ENCODE data around the gene CDCA8. TPM values are rescaled to one million over a fixed set of nuclear protein-coding genes. Genes with fewer than 3 reads are reported as not detected.

Gene CDCA8
- polyA plus RNA-seq, 1 experiment, result 28.2 TPM

DNA sequence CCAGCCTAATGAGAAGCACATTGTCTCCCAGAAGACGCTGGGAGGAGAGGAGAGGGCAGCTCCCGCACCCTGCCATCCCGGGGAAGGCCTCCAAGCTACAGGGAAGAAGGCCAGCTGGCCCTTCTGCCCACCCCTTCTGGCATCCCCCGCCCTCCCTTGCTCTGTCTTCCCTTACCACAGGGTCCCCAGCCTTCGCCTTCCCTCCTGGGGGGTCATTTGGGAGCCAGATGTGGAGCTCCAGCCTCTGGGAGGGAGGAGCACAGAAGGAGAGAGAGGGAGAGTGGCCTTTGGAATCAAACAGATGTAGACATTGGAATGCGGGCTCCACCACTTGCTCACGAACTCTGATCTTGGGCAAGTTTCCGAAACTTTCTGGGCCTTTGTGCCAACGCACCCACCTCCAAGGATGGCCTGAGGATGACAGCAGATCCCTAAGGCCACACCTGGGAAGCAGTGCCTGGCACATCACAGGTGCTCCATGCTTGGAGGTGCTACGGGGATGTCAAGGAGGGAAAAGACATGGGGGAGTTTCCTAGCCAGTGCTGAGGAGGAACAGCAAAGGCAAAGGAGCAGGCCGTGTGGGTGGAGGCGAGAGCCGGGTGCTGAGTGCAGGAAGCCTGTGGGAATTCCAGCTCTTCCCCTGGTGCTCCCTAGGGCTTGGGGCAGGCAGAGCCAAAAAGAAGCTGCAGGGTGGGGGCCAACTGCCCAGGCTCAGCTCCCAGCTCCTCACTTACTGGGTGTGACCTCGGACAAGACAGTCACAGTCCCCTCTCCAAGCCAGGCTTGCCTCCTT lies 34.5 kb upstream of the CDCA8 start:
- TF ChIP-seq, protein P1, sequence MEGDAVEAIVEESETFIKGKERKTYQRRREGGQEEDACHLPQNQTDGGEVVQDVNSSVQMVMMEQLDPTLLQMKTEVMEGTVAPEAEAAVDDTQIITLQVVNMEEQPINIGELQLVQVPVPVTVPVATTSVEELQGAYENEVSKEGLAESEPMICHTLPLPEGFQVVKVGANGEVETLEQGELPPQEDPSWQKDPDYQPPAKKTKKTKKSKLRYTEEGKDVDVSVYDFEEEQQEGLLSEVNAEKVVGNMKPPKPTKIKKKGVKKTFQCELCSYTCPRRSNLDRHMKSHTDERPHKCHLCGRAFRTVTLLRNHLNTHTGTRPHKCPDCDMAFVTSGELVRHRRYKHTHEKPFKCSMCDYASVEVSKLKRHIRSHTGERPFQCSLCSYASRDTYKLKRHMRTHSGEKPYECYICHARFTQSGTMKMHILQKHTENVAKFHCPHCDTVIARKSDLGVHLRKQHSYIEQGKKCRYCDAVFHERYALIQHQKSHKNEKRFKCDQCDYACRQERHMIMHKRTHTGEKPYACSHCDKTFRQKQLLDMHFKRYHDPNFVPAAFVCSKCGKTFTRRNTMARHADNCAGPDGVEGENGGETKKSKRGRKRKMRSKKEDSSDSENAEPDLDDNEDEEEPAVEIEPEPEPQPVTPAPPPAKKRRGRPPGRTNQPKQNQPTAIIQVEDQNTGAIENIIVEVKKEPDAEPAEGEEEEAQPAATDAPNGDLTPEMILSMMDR (IDR thresholded peaks at IDR 0.05; ENCODE audit: insufficient read depth, low read depth, low read length), result no peak
- POLR2A ChIA-PET, result no interaction called here
- H3K4me3 ChIP-seq (ENCODE audit: low read depth, low read length), result no peak overlapping the region
- no peak for DNase-seq (ENCODE audit: low read depth)
- H3K36me3 ChIP-seq (ENCODE audit: control insufficient read depth, insufficient read depth, low read length), result no peaks in the 10 kb centered on the region
- CTCF ChIA-PET, result no interaction called here
- H3K27me3 ChIP-seq (ENCODE audit: control insufficient read depth, insufficient read depth, low read length), result peaks cover 11% of the 10 kb centered on the region

DNA sequence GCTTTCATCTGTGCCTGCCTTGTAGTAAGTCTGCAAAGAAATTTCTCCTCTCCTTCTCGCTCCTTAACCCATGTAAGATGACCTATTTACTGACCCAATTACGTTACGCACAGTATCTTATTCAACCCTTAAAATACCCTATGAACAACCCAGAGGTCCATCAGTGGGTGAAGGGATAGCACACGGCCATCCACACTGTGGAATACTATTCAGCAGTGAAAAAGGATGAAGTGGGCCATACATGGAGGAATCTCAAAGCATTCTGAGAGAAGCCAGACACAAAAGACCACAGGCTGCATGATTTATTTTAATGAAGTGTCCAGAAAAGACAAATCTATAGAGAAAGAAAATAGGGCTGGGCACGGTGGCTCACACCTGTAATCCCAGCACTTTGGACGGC lies 33.8 kb upstream of the CDCA8 start:
- no peak overlapping the region for H3K4me3 ChIP-seq (ENCODE audit: low read depth, low read length)
- H3K36me3 ChIP-seq (ENCODE audit: control insufficient read depth, insufficient read depth, low read length), result no peaks in the 10 kb centered on the region
- no peak for DNase-seq (ENCODE audit: low read depth)
- H3K27me3 ChIP-seq (ENCODE audit: control insufficient read depth, insufficient read depth, low read length), result peaks cover 11% of the 10 kb centered on the region
- POLR2A ChIA-PET, result no interaction called here
- CTCF ChIA-PET, result no interaction called here
- TF ChIP-seq, protein P1 (IDR thresholded peaks at IDR 0.05; ENCODE audit: insufficient read depth, low read depth, low read length), result no peak

DNA sequence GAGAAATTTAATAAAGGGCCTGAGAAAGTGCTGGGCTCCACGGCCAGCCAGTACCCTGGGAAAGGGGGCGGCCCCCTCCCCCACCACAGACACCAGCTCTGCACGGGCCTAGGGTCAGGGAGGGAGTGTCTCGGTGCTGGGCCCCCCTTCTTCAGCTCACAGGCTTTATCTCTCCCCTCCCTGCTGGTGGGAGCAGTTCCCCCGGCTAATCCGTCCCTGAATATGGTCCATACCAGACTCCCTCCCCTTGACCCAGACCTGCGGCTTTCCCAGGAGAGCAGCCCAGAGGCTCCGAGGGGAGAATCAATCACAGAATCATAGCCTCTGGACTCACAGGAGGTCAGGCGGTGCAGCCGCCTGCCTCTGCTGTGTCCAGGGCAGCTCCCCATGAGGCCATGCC lies 31.7 kb upstream of the CDCA8 start:
- Histone ChIP-seq H3K36me3 (ENCODE audit: control insufficient read depth, insufficient read depth, low read length) (no peaks in the 10 kb centered on the region), H3K27me3 (ENCODE audit: control insufficient read depth, insufficient read depth, low read length) (peaks cover 11% of the 10 kb centered on the region), H3K4me3 (ENCODE audit: low read depth, low read length) (no peak overlapping the region)
- TF ChIP-seq, protein P1 (IDR thresholded peaks at IDR 0.05; ENCODE audit: insufficient read depth, low read depth, low read length), result no peak
- ChIA-PET POLR2A (no interaction called here), CTCF (interaction anchor here (1.0 kb wide), 1 partner anchor 21 kb away, joined by 3 read pairs; no protein-coding TSS in a partner anchor)
- no peak for DNase-seq (ENCODE audit: low read depth)

DNA sequence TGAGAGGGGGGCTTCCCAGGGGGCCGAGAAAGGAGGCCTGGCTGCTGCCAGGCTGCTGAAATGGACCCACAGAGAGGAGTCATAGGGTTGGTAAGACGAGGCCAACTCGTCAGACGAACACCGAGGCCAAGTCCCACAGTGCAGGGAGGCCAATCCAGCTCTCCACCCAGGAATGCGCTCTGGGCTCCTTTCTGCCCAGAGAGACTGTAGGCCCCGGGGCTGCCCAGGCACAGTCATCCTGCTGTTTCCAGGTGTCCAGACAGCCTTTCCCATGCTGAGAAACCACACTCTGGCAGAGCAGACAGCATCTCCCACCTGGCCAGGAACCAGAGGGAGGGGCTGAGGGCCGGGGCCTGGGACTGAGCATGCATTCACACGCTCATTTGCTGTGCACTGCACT lies 30.9 kb upstream of the CDCA8 start:
- peaks cover 15% of the 10 kb centered on the region for H3K27me3 ChIP-seq (ENCODE audit: control insufficient read depth, insufficient read depth, low read length)
- DNase-seq (ENCODE audit: low read depth), result no peak
- no peak overlapping the region for H3K4me3 ChIP-seq (ENCODE audit: low read depth, low read length)
- CTCF ChIA-PET, result interaction anchor here (0.6 kb wide), 1 partner anchor 174 kb away, joined by 5 read pairs; no protein-coding TSS in a partner anchor
- TF ChIP-seq, protein P1 (IDR thresholded peaks at IDR 0.05; ENCODE audit: insufficient read depth, low read depth, low read length), result no peak
- H3K36me3 ChIP-seq (ENCODE audit: control insufficient read depth, insufficient read depth, low read length), result no peaks in the 10 kb centered on the region
- POLR2A ChIA-PET, result no interaction called here

DNA sequence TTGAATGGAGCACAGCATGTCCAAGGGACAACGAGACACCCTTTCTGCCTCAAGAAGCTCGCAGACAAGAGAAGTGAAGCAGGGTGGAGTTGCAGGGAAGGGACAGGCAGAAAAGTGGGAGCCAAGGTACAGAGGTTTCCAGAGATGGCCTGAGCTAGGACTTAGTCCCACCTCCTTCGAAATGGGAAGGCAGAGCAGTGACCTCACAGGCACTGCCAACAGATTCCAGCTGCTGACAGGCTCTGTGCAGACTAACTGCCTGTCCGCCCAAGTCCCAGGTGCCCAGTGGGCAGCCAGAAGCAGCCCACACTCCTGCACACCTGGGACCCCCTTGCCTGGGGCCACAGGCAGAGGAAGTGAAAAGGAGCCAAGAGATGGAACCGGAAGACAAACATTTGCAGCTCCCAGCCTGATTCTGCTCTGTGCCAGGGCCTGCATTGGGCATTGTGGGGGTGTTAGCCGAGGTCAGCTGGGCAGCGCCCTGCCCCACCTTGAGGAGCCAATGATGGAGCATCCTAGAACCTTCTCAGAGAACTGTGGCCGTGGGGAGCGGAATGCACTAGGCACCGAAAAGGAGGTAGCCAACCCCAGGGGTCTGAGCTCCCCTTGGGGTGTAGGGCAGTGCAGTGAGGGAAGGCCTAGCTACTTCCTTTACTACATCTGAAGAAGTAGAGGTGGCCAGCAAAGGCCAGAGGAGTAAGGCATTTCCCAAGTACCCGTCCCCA lies 30.1 kb upstream of the CDCA8 start:
- no peak overlapping the region for H3K4me3 ChIP-seq (ENCODE audit: low read depth, low read length)
- peaks cover 18% of the 10 kb centered on the region for H3K27me3 ChIP-seq (ENCODE audit: control insufficient read depth, insufficient read depth, low read length)
- ChIA-PET POLR2A (no interaction called here), CTCF (interaction anchor here (0.6 to 1.8 kb wide), 3 partner anchors 9 to 175 kb away, joined by 3 to 5 read pairs (median 4); no protein-coding TSS in a partner anchor)
- TF ChIP-seq, protein P1 (IDR thresholded peaks at IDR 0.05; ENCODE audit: insufficient read depth, low read depth, low read length), result no peak
- no peaks in the 10 kb centered on the region for H3K36me3 ChIP-seq (ENCODE audit: control insufficient read depth, insufficient read depth, low read length)
- DNase-seq (ENCODE audit: low read depth), result no peak

Data from BJ (cell line).